HUES64 (cell line): ENCODE measurements around the gene SELPLG. TPM values are rescaled to one million over a fixed set of nuclear protein-coding genes. Genes with fewer than 3 reads are reported as not detected.

ENCODE experiments used
- H3K27ac ChIP-seq: 2 replicates; pipeline ENCODE4 v1.7.0; 2013; ENCODE audit warnings: low read depth, low read length, inconsistent platforms
- H3K27me3 ChIP-seq: 2 replicates; pipeline ENCODE4 v1.6.1; 2013; ENCODE audit warnings: mild to moderate bottlenecking, low read length; ENCODE audit not compliant: insufficient read depth
- H3K36me3 ChIP-seq: 2 replicates; pipeline ENCODE4 v1.6.1; 2013; ENCODE audit warnings: mild to moderate bottlenecking, low read length; ENCODE audit not compliant: insufficient read depth
- H3K4me1 ChIP-seq: 2 replicates; pipeline ENCODE4 v1.6.1; 2013; ENCODE audit warnings: mild to moderate bottlenecking, low read length, moderate library complexity; ENCODE audit not compliant: insufficient read depth
- H3K4me3 ChIP-seq: 2 replicates; pipeline ENCODE4 v1.5.1; 2013; ENCODE audit warnings: mild to moderate bottlenecking, low read length, moderate library complexity
- H3K9ac ChIP-seq: 2 replicates; pipeline ENCODE4 v1.6.1; 2013; ENCODE audit warnings: mild to moderate bottlenecking, low read depth, low read length
- H3K9me3 ChIP-seq: 2 replicates; pipeline ENCODE4 v1.6.1; 2013; ENCODE audit warnings: low read depth, low read length; ENCODE audit not compliant: insufficient read depth
- WGBS: fragments of 150-250, 120-280 bp; methylation state at CpG from one replicate; pipeline ENCODE4 v1.1.7; 2013; ENCODE audit warnings: missing lambda C conversion rate; 5-methylcytosine and 5-hydroxymethylcytosine counted together
- polyA plus RNA-seq, 2 experiments: library from polyadenylated mRNA; stranded (reverse); fragments of 50-300 nt; gene quantifications; one replicate each; pipeline ENCODE4 v1.2.3, GENCODE V29; 2013

Gene SELPLG
- not detected for polyA plus RNA-seq (2013, experiment 1 of 2)
- polyA plus RNA-seq (2013, experiment 2 of 2): not detected

DNA sequence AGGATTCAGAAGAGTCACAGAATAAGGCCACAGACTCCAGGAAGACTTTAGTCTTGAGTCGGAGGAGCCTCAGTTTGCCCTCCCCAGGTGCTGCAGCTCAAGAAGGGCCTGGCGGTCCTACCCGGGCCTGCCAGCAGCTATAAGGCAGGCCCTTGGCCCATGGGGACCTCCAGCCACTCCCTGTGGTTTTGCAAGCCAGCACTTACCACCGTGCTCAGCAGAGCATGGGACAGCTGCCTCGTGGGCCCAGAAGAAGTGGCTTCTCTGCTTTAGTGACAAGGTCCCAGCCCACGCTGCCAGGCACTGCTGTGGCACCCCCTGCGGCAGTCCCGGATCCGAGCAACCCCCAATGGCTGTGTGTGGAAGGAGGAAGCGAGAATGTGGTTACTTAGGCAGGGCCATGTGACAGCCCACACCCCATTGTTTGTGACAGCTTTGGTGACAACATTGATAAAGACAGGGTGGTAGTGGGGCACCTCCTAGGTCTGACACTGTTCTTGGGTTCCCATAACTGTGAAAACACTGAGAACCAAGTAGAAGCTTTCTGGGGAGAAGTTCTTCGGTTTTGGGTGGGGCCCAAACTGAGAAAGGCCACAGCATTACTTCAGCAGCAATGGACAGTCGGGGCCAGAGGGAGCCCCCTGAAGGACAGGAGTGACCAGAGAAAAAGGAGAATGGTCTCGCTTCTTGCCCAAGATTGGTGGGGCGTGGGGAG lies at the start of gene SELPLG:
Gene SELPLG (minus strand): TSS at position 361 of the 715 bp plus-strand sequence. CDS start 9,587 bp downstream, outside the sequence.
- H3K27me3 ChIP-seq: no peaks in the 10 kb centered on the region
- peaks cover 45% of the 10 kb centered on the region for H3K4me1 ChIP-seq
- WGBS: 92% methylated on average over 14 of the region's 14 CpGs
- no peak within 1 kb of the TSS for H3K9ac ChIP-seq
- H3K36me3 ChIP-seq: no peaks in the 10 kb centered on the region
- H3K9me3 ChIP-seq: no peaks in the 10 kb centered on the region
- H3K27ac ChIP-seq: no peak within 1 kb of the TSS
- H3K4me3 ChIP-seq: no peak within 1 kb of the TSS

- Histone ChIP-seq H3K9me3 (no peaks in the 10 kb centered on the region), H3K27me3 (no peaks in the 10 kb centered on the region), H3K9ac (no peak overlapping the region), H3K27ac (no peak overlapping the region), H3K4me3 (no peak overlapping the region), H3K36me3 (peaks cover 17% of the 10 kb centered on the region), H3K4me1 (peaks cover 27% of the 10 kb centered on the region)
- 100% methylated on average over 1 of the region's 1 CpG for WGBS
Observed at GRCh38 chr12:108681317-108681716, 47.6 kb upstream of the SELPLG start.

- Histone ChIP-seq H3K9me3 (no peaks in the 10 kb centered on the region), H3K27me3 (no peaks in the 10 kb centered on the region), H3K4me3 (no peak overlapping the region), H3K4me1 (peaks cover 14% of the 10 kb centered on the region), H3K36me3 (peaks cover 31% of the 10 kb centered on the region), H3K27ac (no peak overlapping the region), H3K9ac (no peak overlapping the region)
- WGBS: 100% methylated on average over 1 of the region's 1 CpG
Observed at GRCh38 chr12:108679106-108679681, 45.5 kb upstream of the SELPLG start.

- H3K4me1 ChIP-seq: 0 out of 2 replicates have a peak, but pooled peaks cover 6% of the 10 kb centered on the region
- no peaks in the 10 kb centered on the region for H3K9me3 ChIP-seq
- H3K27ac ChIP-seq: no peak overlapping the region
- H3K4me3 ChIP-seq: no peak overlapping the region
- H3K27me3 ChIP-seq: no peaks in the 10 kb centered on the region
- WGBS: 96% methylated on average over 9 of the region's 9 CpGs
- no peak overlapping the region for H3K9ac ChIP-seq
- peaks cover 31% of the 10 kb centered on the region for H3K36me3 ChIP-seq
Observed at GRCh38 chr12:108678104-108678730, 44.5 kb upstream of the SELPLG start.

DNA sequence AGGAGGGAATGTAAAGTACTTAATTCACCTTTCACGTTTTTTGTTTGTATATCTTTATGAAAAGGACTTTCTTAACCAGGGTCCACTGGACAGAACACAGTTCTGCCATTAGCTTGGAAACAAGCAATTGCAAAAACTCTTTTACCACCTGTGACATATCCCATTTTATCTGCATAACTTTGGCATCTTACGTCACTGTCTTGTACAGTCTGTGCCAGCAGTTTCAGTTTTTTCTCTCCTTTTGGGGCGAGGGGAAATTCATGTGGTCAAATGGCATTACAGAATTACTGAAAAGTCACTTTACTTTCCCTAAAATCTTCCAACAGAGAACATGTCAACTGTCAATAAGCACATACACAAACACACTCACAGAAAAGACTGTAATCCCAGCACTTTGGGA lies 43.7 kb upstream of the SELPLG start:
- Histone ChIP-seq H3K9me3 (no peaks in the 10 kb centered on the region), H3K27me3 (no peaks in the 10 kb centered on the region), H3K9ac (no peak overlapping the region), H3K36me3 (peaks cover 35% of the 10 kb centered on the region), H3K4me1 (0 out of 2 replicates have a peak, but pooled peaks cover 6% of the 10 kb centered on the region), H3K4me3 (no peak overlapping the region), H3K27ac (no peak overlapping the region)
- 94% methylated on average over 3 of the region's 3 CpGs for WGBS

- no peaks in the 10 kb centered on the region for H3K27me3 ChIP-seq
- WGBS: 96% methylated on average over 5 of the region's 5 CpGs
- H3K36me3 ChIP-seq: peaks cover 40% of the 10 kb centered on the region
- H3K4me3 ChIP-seq: no peak overlapping the region
- no peak overlapping the region for H3K9ac ChIP-seq
- no peaks in the 10 kb centered on the region for H3K9me3 ChIP-seq
- H3K4me1 ChIP-seq: 0 out of 2 replicates have a peak, but pooled peaks cover 6% of the 10 kb centered on the region
- no peak overlapping the region for H3K27ac ChIP-seq
Observed at GRCh38 chr12:108676707-108677106, 43.0 kb upstream of the SELPLG start.

- Histone ChIP-seq H3K4me3 (no peak overlapping the region), H3K36me3 (peaks cover 40% of the 10 kb centered on the region), H3K9me3 (no peaks in the 10 kb centered on the region), H3K9ac (no peak overlapping the region), H3K4me1 (0 out of 2 replicates have a peak, but pooled peaks cover 6% of the 10 kb centered on the region), H3K27ac (no peak overlapping the region), H3K27me3 (no peaks in the 10 kb centered on the region)
- WGBS: 96% methylated on average over 4 of the region's 4 CpGs
Observed at GRCh38 chr12:108675792-108676191, 42.1 kb upstream of the SELPLG start.

DNA sequence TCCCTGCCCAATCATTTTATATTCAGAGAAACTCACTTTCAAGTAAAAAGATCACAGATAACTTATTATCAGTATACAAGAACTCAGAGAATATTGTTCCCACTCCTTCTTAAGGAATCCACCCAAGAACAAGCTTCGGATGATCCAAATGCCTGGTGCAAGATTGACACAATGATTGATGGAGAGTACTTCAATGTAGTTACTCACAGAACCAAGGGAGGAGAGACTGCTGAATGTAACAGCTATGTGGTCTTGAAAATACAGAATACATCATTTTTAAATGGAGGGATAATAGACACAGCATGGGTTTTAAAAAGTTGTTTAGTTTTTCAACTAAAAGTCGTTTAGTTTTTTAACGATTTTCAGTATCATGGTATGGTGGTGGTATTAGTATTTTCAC lies 38.4 kb upstream of the SELPLG start:
- WGBS: 92% methylated on average over 3 of the region's 3 CpGs
- no peaks in the 10 kb centered on the region for H3K9me3 ChIP-seq

GRCh38 chr12:108671110-108671509 lies 37.4 kb upstream of the SELPLG start:
- no peak overlapping the region for H3K4me3 ChIP-seq
- H3K9ac ChIP-seq: no peak overlapping the region
- WGBS: 86% methylated on average over 3 of the region's 3 CpGs
- H3K27ac ChIP-seq: no peak overlapping the region
- no peaks in the 10 kb centered on the region for H3K9me3 ChIP-seq
- H3K36me3 ChIP-seq: peaks cover 21% of the 10 kb centered on the region
- no peaks in the 10 kb centered on the region for H3K27me3 ChIP-seq
- H3K4me1 ChIP-seq: peaks cover 19% of the 10 kb centered on the region; the same call in 1 of the 2 replicates

More for the DNA sequence above, 38.4 kb upstream of the SELPLG start:
- Histone ChIP-seq H3K4me1 (peaks cover 20% of the 10 kb centered on the region; the same call in 1 of the 2 replicates), H3K9ac (no peak overlapping the region), H3K27ac (no peak overlapping the region), H3K4me3 (no peak overlapping the region), H3K36me3 (peaks cover 28% of the 10 kb centered on the region), H3K27me3 (no peaks in the 10 kb centered on the region)

- Histone ChIP-seq H3K27ac (no peak overlapping the region), H3K36me3 (peaks cover 13% of the 10 kb centered on the region), H3K4me1 (peaks cover 14% of the 10 kb centered on the region; the same call in 1 of the 2 replicates), H3K9ac (no peak overlapping the region), H3K9me3 (no peaks in the 10 kb centered on the region), H3K4me3 (no peak overlapping the region), H3K27me3 (no peaks in the 10 kb centered on the region)
- 85% methylated on average over 7 of the region's 7 CpGs for WGBS
Observed at GRCh38 chr12:108670066-108670631, 36.5 kb upstream of the SELPLG start.

- Histone ChIP-seq H3K4me1 (peaks cover 23% of the 10 kb centered on the region), H3K36me3 (peaks cover 8% of the 10 kb centered on the region), H3K9me3 (no peaks in the 10 kb centered on the region), H3K4me3 (no peak overlapping the region), H3K9ac (no peak overlapping the region), H3K27me3 (no peaks in the 10 kb centered on the region), H3K27ac (no peak overlapping the region)
- 100% methylated on average over 1 of the region's 1 CpG for WGBS
Observed at GRCh38 chr12:108668542-108668941, 34.8 kb upstream of the SELPLG start.
